Activated CD8-positive, alpha-beta memory T cell treated with anti-CD3 and anti-CD28 coated beads, Interleukin-2, amount 50 U/mL, for 24 hours (primary cell): ENCODE measurements around the gene CADPS2.

Source experiments
- DNase-seq: peaks from one replicate; pipeline ENCODE4 v3.0.0-alpha.2; 2020; ENCODE audit errors: extremely low read depth

Gene CADPS2

DNA sequence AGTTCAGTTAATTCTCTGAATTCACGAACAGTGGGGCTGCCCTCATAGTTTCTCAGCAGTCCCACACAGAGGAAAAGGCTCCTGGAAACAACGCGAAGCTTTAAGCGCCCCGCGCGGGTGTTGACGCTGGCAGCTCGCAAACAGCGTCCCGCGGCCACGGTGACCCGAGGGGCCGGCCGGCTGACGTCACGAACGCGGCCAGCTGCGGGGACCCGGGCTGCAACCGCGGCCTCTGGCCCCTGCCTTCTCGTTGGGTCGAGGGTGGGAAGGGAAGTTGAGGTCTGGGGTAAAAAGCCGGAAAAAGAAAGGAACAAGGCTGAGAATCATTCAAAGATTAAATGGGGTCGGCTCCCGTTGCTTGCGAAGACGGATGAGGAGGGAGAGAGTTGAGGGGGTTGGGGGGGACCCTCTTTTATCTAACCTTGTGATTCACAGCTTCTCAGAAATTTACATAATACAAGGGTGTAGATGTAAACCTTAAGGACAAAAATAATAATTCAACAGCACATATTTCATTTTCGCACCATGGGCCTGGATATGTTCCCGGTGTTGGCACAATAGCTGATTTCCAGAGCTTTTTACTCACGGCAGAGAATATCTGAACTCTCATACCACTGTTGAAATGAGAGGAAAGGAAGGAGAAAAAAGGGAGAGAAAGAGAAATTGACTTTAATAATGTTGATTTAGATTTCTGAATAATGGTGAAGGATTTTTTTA, 574.4 kb downstream of the CADPS2 start:
- DNase-seq = no peak

DNA sequence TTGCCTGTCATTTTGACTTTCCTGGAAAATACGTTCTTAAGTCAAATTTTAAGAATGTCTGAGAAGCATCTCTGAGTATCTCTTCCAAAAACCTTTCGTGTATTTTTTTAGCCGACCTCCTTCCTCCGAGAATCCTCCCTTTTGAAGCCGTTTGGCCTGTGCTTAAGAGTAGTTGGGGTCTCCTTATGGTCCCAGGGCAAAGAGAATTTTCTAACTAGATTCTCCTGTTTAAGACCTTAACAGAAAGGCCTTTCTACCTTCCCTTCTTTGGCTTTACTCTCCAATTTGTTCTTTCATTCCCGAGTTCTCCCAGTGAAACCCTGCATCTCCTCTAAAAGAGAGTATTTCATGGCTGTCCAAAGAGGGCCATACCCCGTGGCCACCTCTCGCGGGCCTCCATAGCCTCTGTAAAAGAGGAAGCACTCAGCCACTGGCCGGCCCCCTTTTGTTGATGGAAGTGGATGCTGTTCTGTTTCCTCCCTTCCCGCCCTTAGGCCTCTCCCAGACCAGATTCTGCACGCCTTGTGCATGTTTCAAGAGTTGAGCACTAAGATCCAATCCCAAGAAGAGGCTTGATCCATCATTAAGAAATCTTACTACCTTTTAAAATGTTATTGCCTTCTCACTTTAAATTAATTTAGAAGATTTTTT, 575.1 kb downstream of the CADPS2 start:
- DNase-seq = no peak

DNA sequence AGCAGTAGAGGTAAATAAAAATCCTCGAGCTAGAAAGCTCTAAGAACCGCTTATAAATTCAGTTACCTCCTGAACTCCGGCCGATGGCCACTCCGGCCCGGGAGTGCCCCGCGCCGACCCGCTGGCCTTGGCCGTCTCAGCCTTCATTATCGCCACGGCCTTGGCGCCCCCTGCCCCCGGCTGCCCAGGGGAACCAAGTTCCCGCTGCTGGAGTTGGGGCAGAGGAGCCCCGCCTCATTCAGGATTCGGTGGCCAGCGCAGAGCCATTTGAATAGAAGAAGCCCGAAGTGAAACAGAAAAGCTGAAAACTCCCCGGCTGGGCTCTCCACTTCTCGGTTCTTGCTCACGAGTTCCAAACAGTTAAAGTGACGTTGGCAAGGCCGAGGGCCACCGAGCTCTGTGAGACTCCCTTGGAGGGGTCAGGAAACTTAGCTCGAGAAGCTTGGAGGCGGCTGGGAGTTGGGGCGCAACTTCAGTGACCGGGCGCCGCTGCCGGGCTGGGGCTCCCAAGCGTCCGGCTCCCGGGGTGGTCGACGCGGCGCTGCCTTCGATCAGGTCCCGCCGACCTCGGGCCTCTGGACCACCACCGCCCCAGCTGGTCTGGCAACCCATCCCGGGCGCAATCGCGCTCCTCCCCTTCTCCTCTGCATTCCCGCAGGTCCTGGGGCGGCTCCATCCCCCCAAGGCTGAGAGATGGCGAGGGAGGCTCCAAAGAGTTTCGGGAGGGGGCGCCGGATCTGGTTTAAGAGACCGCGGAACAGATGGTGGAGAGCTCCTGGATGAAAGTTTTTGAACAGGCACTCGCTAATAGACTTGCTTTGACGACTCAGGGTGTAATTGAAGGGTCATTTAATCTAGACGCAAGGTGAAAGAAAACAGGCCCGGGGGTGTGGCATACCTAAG, 575.9 kb downstream of the CADPS2 start:
- no peak for DNase-seq

DNA sequence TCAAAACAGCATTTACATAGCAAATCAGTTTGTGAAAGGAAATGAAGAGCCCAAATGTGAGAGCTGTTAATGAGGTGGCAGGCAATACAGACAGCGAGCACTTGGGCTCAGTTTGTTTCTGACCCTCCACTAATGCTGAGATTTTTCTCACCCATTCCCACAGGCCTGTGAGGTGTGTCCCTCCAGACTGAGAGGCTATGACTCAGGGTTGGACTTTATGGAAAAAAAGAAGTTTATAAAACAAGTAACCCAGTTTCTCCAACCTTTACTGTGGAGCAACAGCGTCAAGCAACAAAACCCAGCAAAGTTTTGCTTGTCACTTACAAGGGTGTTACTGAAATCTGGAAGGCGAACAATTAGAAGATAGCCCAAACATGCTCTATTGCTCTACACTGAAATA, 576.8 kb downstream of the CADPS2 start:
- no peak for DNase-seq

DNA sequence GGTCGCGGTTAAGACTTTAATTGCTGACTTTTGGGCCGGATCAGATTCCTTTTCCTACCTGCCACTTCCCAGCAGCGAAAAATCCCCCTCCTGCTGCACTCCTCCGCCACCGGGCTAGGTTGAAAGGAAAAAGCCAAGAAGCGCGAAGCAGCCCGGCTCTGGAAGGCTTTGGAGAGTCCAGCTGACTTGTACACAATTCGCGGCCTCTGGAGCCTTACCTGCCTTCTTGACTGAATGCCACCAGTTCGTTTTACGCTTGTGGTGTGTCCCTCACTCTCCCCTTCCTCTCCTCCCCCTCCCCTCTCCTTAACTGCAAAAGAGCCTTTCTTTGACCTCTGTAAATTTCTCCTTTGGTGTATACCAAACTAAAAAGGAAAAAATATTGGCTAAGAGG, 579.0 kb downstream of the CADPS2 start:
- no peak for DNase-seq

DNA sequence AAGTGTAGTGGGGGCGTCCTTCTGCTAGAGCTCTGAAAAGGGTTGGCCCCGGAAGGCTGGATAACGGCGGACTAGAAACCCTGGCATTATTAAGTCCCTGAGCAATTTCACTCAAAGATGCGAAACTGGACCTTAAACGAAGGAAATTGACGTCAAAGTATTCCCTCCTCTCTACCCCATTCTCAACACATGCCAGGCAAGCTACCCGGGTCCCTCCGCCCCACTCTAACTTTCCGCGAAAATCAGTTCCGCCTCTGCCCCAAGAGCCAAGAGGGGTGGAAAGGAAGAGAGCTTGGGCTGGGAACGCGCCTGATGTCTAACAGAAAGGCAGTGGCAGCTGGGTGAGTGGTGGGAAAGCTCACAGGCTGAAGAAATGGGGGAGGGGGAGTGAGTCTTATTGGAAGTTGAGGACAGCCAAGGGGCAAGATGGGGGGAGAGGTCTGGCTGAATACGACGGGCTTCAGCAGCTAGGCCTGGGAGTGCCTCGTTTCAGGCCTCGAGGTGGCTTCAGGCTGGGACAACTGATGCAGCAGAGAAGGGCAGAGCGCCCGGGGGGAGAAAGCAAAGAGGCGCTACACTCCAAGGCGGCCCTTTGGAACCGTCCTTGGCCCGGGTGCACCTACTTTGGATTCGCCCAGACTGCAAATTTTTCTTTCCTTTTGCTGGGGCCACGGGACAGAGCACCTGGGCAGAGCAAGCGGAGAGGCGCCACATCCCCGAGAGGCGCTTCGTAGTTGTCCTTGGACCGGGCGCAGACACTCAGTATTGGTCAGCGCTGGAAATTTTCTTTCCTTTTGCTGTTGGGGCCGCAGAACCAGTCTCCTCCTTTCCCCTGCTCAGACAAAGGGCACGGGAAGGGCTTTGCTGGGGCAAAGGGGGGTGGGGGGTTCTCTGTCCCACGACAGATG, 579.7 kb downstream of the CADPS2 start:
- DNase-seq = no peak

DNA sequence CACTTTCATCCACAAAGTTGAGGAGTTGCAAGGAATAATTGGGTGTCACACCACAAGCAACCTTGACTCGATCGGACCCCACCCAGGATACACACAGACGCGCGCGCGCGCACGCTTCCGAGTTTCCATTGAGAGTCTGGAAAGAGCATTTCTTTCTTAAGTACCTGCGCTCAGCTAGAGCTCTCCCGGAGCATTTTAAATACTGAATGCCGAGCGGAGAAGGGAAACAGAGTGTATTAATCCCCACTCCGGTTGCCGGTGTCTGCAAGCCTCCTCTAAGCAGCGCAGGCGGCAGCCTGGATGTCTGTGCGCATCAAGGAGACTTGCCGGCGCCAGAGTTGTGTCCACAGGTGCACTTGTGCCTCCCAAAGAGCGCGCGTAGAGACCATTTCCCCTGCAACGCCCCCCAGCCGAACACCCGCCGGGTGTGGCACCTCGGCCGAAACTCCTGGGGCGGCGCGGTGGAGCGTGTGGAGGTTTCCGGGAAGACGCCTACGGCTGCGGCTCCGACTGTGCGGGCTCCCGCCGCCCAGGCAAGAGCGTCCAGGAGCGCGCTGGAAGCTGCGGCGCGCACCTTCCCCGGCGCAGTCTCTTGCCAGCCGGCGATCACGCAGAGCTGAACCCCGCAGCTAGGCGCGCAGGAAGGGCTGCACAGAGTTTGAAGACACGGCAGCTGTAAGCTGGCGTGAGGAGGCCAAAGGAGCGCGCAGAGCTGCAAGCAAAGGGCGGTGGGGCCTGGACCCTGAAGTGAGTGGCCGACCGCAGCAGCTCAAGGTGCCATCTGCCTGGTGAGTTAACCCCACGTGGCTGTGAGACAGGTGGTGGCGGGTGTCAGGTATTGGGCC, 580.6 kb downstream of the CADPS2 start:
- DNase-seq = no peak

DNA sequence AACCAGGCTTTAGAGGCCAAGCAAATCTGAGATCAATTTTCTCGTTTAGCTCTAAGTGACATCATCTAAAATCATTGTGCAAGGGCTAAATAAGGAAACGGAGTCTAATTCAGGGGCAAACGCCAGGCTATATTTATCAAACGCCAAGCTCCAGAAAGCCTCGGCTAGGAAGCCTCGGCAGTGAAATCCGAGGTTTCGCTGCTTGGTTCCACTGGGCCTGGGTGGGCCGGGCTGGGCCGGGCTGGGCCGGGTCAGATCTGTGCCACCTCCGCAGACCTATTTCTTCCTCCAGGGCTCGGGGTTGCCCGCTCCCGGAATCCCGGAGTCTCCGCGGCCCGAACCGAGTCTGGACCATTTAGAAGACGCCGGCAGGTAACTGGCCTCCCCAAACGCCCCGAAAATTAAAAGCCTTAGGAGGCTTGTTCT, 581.3 kb downstream of the CADPS2 start:
- DNase-seq = no peak

DNA sequence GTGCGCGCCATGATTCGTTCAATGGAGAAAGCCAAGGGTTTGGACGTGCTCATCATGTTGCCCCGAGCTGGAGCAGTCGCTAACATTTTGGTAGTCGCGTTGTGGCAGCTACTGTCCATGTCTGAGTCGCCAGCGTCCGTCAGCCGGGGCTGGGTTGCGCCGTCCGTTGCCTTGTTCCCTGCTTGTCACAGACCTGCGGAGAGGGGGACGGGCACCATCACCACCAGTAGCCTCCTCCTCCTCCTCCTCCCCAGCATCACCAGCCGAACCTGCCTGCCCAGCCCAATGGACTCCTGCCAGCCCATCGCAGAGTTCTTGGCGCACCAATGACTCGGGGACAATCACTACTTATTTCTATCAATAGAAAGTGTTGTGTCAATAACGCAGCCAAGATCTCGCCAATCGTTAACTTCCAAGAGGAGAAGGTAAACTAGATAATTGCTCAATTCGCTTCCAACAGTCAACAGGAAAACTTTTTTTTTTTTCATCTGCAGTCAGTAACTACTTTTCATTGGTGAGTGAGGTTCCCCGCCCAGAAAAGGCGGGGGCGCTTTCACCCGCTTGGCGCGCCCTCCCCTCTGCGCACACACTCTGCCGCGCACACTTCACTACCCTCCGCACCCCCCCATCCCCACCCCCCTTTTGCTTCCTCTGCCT, 581.8 kb downstream of the CADPS2 start, which contains the start of gene FEZF1:
Gene FEZF1 (minus strand): TSS at position 432 of the 657 bp plus-strand sequence. CDS start 313 bp downstream, at position 119.
- DNase-seq = no peak

DNA sequence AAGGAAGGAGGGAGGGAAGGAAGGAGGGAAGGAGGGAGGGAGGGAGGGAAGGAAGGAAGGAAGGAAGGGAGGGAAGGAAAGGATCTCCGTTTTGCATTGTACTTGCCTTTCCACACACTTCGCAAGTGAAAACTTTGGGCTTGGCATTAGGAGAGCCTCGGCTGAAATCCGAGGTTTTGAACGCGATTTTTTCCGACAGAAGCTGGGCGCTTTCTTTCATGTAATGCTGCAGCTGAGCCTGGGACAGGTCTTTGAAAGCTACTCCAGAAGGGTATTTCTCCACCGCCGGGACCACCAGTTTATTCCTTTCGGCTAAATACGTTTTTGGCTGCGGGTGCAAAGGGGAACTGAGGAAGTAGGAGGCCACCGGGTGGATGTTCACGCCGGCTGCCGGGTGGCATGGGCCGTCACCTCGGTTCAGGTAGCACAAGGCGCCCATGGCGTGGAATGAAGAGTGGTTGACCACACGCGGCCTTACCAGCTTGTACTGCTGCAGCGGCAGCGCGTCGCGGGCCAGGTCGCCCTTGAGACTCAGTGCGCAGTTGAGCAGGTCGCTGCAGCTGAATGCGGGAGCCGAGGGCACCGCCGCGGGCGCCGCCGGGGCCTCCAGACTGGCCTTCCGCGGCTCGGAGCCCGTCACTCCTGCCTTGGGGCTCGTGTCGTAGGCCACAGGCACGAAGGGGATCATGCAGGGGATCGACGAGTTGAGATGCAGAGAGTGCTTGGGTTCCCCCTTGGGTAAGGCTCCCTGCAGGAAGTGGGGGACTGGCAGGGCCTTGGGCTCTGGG, 582.5 kb downstream of the CADPS2 start:
- no peak for DNase-seq

DNA sequence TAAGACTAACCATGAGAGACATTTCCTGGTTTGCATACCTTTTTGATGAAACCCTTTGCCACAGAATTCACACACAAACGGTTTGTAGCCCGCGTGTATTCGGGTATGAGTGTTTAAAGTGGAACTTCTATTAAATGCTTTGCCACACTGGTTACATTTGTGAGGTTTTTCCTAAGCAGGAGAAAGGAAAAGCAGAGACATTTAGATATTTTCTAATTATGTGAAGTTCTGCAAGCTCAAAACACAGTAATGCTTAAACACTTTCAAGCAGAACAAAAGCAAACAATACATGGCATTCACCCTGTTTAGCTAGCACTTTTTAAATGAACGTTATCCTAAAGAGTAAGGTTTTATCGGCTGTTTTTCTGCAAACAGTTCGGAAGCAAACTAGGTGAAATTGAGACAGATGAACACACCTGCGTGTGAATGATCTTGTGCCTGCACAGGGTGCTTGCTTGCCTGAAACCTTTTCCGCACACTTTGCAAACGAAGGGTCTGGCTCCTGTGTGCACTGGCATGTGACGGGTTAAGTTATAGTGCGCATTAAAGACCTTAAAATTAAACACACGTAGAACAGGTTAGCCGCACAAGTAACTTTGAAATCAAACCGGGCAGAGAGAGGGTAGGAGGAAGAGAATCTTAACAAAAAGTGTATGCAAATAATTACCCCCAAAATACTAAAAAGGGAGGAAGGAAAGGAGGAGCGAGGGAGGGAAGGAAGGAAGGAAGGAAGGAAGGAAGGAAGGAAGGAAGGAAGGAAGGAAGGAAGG, 583.3 kb downstream of the CADPS2 start:
- no peak for DNase-seq

DNA sequence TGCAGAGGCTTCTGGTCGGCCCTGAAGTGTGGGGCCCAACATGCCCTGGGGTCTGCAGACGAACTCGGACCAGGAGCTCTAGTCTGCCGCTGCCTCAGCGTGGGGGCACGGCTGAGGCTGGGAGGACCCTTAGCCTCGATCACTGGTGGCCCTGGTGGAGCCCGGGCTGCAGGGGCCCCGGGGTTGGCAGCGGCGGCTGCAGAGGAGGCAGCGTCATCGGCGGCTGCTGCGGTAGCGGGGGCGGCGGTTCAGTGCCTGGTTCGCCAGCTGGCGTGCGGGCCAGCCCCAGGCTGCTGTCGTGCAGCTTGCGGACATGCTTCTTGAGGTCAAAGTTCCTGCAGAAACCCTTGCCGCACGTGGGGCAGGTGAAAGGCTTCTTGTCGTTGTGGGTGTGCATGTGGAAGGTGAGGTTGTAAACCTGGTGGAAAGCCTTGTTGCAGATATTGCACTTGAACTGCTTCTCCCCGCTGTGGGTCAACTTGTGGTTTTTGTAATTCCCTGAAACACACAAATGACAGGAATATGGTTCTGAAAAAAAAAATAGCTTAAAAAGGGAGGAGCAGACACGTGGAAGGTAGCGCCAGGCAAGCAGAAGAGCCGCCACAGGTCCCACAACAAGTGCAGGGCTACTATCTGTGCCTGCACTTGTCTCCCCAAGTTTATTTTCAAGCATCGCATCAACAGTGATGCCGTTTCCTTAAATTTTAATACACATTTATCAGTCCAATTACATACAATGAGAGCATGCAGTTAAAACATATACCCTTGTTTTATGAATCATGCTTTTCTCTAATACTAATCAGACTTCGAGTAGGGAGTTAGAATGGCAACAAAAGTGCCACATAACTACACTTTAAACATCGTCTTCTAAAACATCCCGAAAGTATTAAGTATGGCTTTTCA, 584.2 kb downstream of the CADPS2 start:
- no peak for DNase-seq

DNA sequence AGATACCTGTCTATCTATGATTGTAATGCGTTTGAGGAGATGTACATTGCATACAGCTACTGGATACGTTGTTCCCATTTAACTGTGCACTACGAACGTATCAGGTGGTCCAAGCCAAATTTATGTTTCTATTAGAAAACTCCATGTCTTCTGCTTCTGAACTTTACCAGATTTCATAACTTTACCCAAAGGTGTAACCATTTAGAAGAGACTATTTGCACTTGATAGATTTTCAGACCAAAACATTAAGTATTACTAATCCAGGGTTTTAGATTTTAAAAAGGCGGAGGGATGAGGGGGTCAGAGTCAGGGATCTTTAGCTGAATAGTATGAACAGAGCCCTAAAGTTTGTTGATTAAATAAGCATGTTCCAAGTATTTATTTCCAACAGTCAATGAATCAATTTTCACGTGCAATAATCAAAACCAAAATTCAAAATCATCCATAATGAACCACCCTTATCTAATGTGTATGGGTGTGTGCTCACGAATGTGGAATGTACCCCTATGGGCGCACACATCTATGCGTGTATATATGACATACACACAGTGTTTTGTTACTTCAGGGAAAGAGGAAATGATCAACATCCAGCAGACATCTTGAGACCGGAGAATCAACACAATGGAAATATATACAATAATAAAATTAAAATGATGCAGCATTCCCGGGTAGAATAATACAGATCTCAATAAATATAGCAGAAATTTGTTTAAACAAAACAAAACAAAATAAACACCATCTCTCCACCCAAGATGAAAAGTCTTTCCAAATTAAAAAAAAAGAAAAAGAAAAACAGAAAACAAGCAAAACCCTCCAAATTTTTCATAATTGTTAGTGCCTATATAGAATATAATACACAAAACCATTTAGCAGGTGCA, 585.1 kb downstream of the CADPS2 start:
- no peak for DNase-seq

DNA sequence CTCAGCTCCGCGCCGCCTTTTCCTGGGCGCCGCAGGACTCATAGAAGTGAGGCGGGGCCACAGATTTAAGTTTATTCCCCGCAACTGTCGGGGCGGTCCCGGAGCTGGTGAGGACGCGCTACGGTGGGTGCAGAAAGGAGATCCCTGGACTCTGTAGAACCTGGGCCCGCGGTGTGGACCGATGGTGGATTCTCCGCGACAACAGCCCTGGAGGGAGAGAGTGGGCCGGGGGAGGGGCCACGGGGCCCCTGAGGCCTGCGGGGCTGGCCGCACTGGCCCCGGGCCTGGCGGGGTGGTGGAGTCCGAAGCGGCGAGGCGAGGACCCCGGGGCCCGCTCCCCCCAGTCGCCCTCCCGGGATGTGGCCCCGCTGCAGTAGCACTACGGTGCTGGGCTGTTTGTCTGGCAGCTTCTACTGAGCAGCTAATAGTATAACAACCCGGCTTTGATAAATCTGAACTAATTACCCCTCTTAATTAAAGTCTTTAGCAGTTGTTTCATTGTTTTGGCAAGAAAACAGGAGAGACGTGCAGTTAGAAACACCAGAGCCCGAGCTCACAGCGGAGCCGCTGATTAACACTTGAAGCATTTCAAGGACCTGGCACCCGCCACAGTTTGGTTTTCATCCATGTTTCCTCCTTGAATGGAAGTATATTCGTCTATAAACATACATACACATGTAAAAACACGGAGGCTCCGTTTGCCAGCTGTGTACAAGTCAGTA, 585.9 kb downstream of the CADPS2 start:
- DNase-seq = no peak

DNA sequence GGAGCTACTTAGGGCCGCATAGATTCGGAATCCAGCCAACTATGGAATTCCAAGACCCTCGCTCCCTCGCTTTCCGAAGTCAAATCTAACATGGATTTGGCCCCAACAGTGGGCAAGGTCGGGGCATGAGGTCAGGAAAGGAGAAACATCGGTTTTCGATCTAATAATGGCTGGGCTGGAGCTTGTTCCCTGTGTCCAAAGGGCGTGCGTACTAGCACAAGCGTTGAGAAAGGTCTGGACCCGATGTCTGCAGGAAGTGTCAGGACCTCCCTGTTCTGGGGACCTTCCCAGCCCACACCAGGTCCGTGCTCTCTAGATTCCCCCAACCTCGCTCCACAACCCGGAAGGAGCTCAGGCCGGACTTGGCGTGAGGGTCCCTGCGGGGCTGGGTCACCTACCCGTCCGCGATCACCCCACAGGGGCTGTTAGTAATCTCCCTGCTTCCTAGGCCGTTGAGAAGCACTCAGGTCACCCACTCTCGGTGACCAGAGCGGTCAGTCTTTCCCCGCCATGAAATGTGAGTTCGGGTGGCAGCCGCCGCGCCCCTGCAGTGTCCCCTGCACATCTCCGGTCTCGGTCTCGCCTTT, 586.5 kb downstream of the CADPS2 start:
- DNase-seq = no peak
